Left renal cortex interstitium (tissue), 4 donors: Measurements from ENCODE around the gene CELA3B. TPM values are rescaled to one million over a fixed set of nuclear protein-coding genes. Genes with fewer than 3 reads are reported as not detected.
A peak's percentile ranks its signal among the peaks of the same experiment; 100 is the strongest.
"Not testable (repeated sequence)": the region's sequence is repeated elsewhere in the genome, so short reads cannot be mapped to it uniquely, and the experiment has no call there.

Experiments used
- DNase-seq, 4 donors: peaks; one replicate each; pipeline ENCODE4 v3.0.0-alpha.2; 2013; ENCODE audit warnings: low read depth in 4 of 4, low spot score in 2 of 4, missing footprints in 1 of 4
- polyA plus RNA-seq, 4 donors: library from polyadenylated mRNA; unstranded; fragments of 120-200 nt; gene quantifications; one replicate each; pipeline ENCODE4 v1.2.1, GENCODE V29; 2013; ENCODE audit not compliant: insufficient read length in 4 of 4

The CELA3B gene
- polyA plus RNA-seq, 4 donors = 0.31 to 0.49 TPM; not detected in 2

GRCh38 chr1:22005261-22006149, 28.7 kb downstream of the CELA3B start:
- DNase-seq = not testable (repeated sequence)

GRCh38 chr1:22006736-22007135, 29.9 kb downstream of the CELA3B start:
- not testable (repeated sequence) for DNase-seq

- not testable (repeated sequence) for DNase-seq
Measured at GRCh38 chr1:22007262-22007661, 30.4 kb downstream of the CELA3B start.

GRCh38 chr1:22009566-22009965, 32.7 kb downstream of the CELA3B start:
- not testable (repeated sequence) for DNase-seq

- not testable (repeated sequence) for DNase-seq
Measured at GRCh38 chr1:22012752-22013151, 35.9 kb downstream of the CELA3B start.

- not testable (repeated sequence) for DNase-seq
Measured at GRCh38 chr1:22014575-22015206, 37.9 kb downstream of the CELA3B start.

GRCh38 chr1:22018583-22019559, 42.0 kb downstream of the CELA3B start:
- DNase-seq = no peak

- no peak for DNase-seq
Measured at GRCh38 chr1:22021061-22021460, 44.2 kb downstream of the CELA3B start.

GRCh38 chr1:22024485-22025367, 47.9 kb downstream of the CELA3B start:
- DNase-seq = peak in 2 of 4 donors; percentile 58 to 92

- DNase-seq = peak; percentile 75 to 88 (median 86)
Measured at GRCh38 chr1:22025368-22026155, 48.7 kb downstream of the CELA3B start.

- no peak for DNase-seq
Measured at GRCh38 chr1:22026924-22027289, 50.1 kb downstream of the CELA3B start.

- DNase-seq = no peak
Measured at GRCh38 chr1:22030057-22030456, 53.2 kb downstream of the CELA3B start.

- no peak for DNase-seq
Measured at GRCh38 chr1:22030473-22030872, 53.7 kb downstream of the CELA3B start.

- DNase-seq = no peak
Measured at GRCh38 chr1:22031214-22031962, 54.6 kb downstream of the CELA3B start.

GRCh38 chr1:22034834-22035233, 58.0 kb downstream of the CELA3B start:
- DNase-seq = not testable (repeated sequence)

GRCh38 chr1:22037520-22037919, 60.7 kb downstream of the CELA3B start:
- DNase-seq = no peak

- DNase-seq = no peak
Measured at GRCh38 chr1:22038036-22038435, 61.2 kb downstream of the CELA3B start.
